SJSA1 (cell line): ENCODE results near the gene RCOR2. TPM values are rescaled to one million over a fixed set of nuclear protein-coding genes. Genes with fewer than 3 reads are reported as not detected.

Source experiments
- DNase-seq, 2 experiments: peaks; one replicate each; pipeline ENCODE4 v3.0.0-alpha.2; 2015 to 2020; ENCODE audit warnings: low spot score in 2 of 2, low read depth in 1 of 2
- H3K27ac ChIP-seq: fragments of 250-450 bp; sonication (Bioruptor Pico); 2 replicates; pipeline ENCODE4 v1.5.1; 2020; ENCODE audit warnings: mild to moderate bottlenecking, moderate library complexity
- H3K27me3 ChIP-seq: fragments of 250-450 bp; sonication (Bioruptor Pico); replicated peaks from 2 replicates; pipeline ENCODE4 v1.5.1; 2020; ENCODE audit warnings: mild to moderate bottlenecking, moderate library complexity
- H3K36me3 ChIP-seq: fragments of 250-450 bp; sonication (Bioruptor Pico); 2 replicates; pipeline ENCODE4 v1.5.1; 2020; ENCODE audit warnings: mild to moderate bottlenecking
- H3K4me1 ChIP-seq: fragments of 250-450 bp; sonication (Bioruptor Pico); replicated peaks from 2 replicates; pipeline ENCODE4 v1.6.1; 2021; ENCODE audit warnings: mild to moderate bottlenecking
- H3K4me3 ChIP-seq: fragments of 250-450 bp; sonication (Bioruptor Pico); 2 replicates; pipeline ENCODE4 v1.5.1; 2020; ENCODE audit warnings: mild to moderate bottlenecking
- H3K9me3 ChIP-seq: fragments of 250-450 bp; sonication (Bioruptor Pico); replicated peaks from 2 replicates; pipeline ENCODE4 v1.5.1; 2020; ENCODE audit warnings: mild to moderate bottlenecking
- total RNA-seq: library from RNA; depleted of rRNA; stranded (reverse); fragments of >200 nt; shearing (Covaris generic); gene quantifications from 2 replicates; pipeline ENCODE4 v1.2.3, GENCODE V29; 2014

Gene RCOR2
- total RNA-seq, 1 experiment from 2014 or later = 1.6 TPM

DNA sequence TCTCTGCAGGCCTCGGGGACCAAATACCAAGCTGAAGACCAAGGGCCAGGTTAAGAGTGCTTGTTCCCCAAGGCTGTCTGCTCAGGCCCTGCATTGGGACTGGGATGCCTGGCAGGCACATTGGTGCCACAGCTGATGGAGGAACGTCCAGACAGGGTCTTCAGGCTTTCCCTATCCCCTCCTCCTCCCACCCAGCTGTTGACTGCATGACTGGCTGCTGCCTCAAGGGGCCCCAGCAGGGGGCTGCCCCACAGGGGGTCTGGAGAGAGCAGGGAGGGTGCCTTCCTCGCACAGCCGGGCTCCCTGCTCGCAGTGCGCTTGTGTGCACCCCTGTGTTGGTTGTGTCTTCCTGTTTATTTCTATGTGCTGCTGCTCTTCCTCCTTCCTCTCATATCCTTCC, 9.9 kb downstream of the RCOR2 start:
- H3K9me3 ChIP-seq = no peaks in the 10 kb centered on the region
- no peak overlapping the region for H3K27ac ChIP-seq
- H3K4me3 ChIP-seq = no peak overlapping the region
- no peaks in the 10 kb centered on the region; the same call in 1 of the 2 replicates for H3K4me1 ChIP-seq
- H3K27me3 ChIP-seq = no peaks in the 10 kb centered on the region
- H3K36me3 ChIP-seq = peaks cover 70% of the 10 kb centered on the region
- DNase-seq = no peak

- no peaks in the 10 kb centered on the region for H3K27me3 ChIP-seq
- no peak for DNase-seq
- H3K4me3 ChIP-seq = no peak overlapping the region
- H3K9me3 ChIP-seq = no peaks in the 10 kb centered on the region
- no peak overlapping the region for H3K27ac ChIP-seq
- H3K4me1 ChIP-seq = no peaks in the 10 kb centered on the region; the same call in 1 of the 2 replicates
- H3K36me3 ChIP-seq = peaks cover 75% of the 10 kb centered on the region
Measured at GRCh38 chr11:63906585-63906984, 10.4 kb downstream of the RCOR2 start.

DNA sequence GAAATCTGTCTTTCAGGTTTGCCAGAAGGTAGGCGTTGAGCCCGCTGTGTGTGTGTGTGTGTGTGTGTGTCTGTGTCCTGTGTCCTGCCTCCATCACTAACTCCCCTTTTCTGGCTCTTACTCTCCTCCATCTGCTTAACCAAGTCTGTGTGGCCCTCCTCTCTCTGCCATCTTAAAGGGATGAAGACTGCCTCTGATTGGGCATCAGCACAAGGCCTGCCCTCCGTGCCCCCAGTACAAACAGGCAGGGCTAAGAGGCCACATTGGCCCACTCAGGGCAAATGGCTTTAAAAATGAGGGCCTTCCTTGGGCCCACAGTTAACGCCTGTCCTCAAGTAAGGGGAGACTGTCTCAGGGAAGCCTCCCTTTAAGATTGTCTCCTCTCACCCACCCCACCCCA, 10.9 kb downstream of the RCOR2 start:
- H3K4me1 ChIP-seq = no peaks in the 10 kb centered on the region; the same call in 1 of the 2 replicates
- no peak overlapping the region for H3K27ac ChIP-seq
- no peaks in the 10 kb centered on the region for H3K27me3 ChIP-seq
- peaks cover 80% of the 10 kb centered on the region for H3K36me3 ChIP-seq
- H3K4me3 ChIP-seq = no peak overlapping the region
- no peaks in the 10 kb centered on the region for H3K9me3 ChIP-seq
- no peak for DNase-seq

DNA sequence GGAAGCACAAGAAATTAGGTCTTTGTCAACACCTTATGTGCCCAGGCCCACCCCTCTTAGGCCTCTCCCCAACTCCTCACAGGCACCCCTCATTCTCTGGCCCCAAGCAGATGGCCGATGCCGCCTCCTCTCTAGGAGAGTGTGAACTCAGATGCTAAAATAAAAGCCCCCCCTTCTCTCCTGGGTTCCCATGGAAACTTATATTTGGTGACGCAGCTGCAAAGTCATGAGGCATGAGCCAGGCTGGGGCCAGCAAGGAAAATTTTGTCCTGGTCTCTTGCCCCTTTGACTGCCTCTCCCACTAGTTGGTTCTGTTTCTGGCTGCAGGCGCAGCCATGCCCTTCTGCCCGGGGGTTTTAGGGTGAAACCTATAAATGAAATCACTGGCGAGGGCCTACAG, 11.8 kb downstream of the RCOR2 start:
- H3K4me1 ChIP-seq = no peaks in the 10 kb centered on the region; the same call in 1 of the 2 replicates
- no peaks in the 10 kb centered on the region for H3K9me3 ChIP-seq
- no peaks in the 10 kb centered on the region for H3K27me3 ChIP-seq
- peaks cover 88% of the 10 kb centered on the region for H3K36me3 ChIP-seq
- no peak for DNase-seq
- H3K4me3 ChIP-seq = no peak overlapping the region
- no peak overlapping the region for H3K27ac ChIP-seq

- Histone ChIP-seq H3K4me1 (no peaks in the 10 kb centered on the region; the same call in 1 of the 2 replicates), H3K27ac (no peak overlapping the region), H3K4me3 (no peak overlapping the region), H3K9me3 (no peaks in the 10 kb centered on the region), H3K36me3 (peaks cover 89% of the 10 kb centered on the region), H3K27me3 (no peaks in the 10 kb centered on the region)
- DNase-seq = no peak
Measured at GRCh38 chr11:63904743-63905142, 12.2 kb downstream of the RCOR2 start.

- Histone ChIP-seq H3K4me3 (no peak overlapping the region), H3K36me3 (peaks cover 95% of the 10 kb centered on the region), H3K9me3 (no peaks in the 10 kb centered on the region), H3K4me1 (no peaks in the 10 kb centered on the region; the same call in 1 of the 2 replicates), H3K27me3 (no peaks in the 10 kb centered on the region), H3K27ac (no peak overlapping the region)
- DNase-seq = no peak
Measured at GRCh38 chr11:63903884-63904283, 13.1 kb downstream of the RCOR2 start.

DNA sequence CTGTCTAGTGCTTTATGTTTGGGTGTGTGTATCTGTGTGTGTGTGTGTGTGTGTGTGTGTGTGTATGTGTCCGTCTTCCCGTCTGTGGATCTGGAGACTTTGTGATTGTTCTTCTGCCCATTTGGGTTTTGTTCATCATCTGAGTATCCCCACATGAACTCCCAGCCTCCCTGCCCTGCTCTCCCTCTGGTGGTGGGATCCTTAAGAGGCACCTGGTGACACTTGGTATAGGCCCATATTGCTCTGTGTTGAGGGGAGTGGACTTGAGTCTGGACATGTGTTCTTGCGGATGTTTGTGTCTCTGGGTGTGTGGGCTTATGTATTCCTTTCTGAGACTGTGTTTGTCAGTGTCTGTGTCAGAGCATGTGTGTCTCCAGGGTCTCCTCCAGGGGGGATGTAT, 15.3 kb downstream of the RCOR2 start:
- H3K9me3 ChIP-seq = no peaks in the 10 kb centered on the region
- no peaks in the 10 kb centered on the region for H3K27me3 ChIP-seq
- no peak overlapping the region for H3K4me3 ChIP-seq
- H3K4me1 ChIP-seq = no peaks in the 10 kb centered on the region
- peaks cover 95% of the 10 kb centered on the region for H3K36me3 ChIP-seq
- no peak for DNase-seq
- no peak overlapping the region for H3K27ac ChIP-seq

DNA sequence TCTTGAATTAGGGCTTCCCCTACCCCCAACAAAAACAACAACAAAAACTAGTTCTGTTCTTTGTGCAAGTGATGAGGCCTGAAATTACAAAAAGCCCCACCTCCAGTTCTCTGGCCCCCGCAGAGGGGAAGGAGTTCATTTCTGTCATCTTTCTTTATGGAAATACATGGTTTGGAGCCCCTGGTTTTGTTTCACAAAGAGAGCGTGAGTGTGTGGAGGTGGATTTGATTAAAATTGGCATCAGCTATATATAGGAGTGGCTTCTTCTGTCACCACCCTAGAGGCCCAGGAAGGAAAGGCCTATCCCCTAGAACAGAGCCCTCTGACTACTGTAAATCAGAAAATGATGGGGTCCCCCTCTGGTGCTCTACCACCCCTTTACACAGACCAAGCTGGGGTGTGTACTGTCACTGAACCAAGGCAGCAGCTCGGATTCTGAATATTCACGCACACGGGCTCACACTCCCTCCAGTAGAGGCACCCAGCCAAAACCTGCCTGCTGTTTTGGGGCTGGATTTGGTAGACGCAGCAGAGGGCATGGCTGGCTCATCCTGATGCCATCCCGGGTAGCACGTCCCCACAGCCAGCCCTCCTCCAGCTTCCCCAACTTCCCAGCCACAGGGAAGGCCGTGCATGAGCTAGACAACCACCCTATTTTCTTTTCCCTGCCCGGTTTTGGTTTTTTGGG, 19.4 kb downstream of the RCOR2 start:
- DNase-seq = no peak
- Histone ChIP-seq H3K36me3 (peaks cover 85% of the 10 kb centered on the region), H3K4me3 (no peak overlapping the region), H3K4me1 (no peaks in the 10 kb centered on the region), H3K27me3 (no peaks in the 10 kb centered on the region), H3K27ac (no peak overlapping the region), H3K9me3 (no peaks in the 10 kb centered on the region)

GRCh38 chr11:63896071-63896470, 20.9 kb downstream of the RCOR2 start:
- no peaks in the 10 kb centered on the region for H3K27me3 ChIP-seq
- H3K27ac ChIP-seq = no peak overlapping the region
- no peaks in the 10 kb centered on the region for H3K4me1 ChIP-seq
- H3K4me3 ChIP-seq = no peak overlapping the region
- no peaks in the 10 kb centered on the region for H3K9me3 ChIP-seq
- H3K36me3 ChIP-seq = peaks cover 76% of the 10 kb centered on the region
- DNase-seq = no peak

DNA sequence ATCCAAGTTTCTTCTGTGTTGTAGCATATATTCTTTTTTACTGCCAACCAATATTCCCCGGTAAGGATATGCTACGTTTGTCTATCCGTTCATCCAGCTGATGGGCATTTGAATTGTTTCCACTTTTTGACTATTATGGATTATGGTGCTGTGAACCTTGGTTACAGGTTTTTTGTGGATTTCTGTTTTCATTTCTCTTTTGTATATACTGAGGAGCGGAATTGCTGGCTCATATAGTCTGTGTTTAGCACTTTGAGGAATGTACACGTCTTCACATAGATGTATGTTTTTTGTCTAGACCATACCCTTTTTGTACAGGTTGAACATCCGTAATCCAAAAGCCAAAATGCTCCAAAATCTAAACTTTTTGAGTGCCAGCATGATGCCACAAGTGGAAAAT, 23.6 kb downstream of the RCOR2 start:
- Histone ChIP-seq H3K4me3 (no peak overlapping the region), H3K9me3 (no peaks in the 10 kb centered on the region), H3K36me3 (peaks cover 62% of the 10 kb centered on the region), H3K27ac (no peak overlapping the region), H3K4me1 (no peaks in the 10 kb centered on the region), H3K27me3 (no peaks in the 10 kb centered on the region)
- no peak for DNase-seq

- Histone ChIP-seq H3K9me3 (no peaks in the 10 kb centered on the region), H3K27ac (no peak overlapping the region), H3K4me1 (no peaks in the 10 kb centered on the region; the same call in 1 of the 2 replicates), H3K27me3 (no peaks in the 10 kb centered on the region), H3K4me3 (no peak overlapping the region), H3K36me3 (peaks cover 55% of the 10 kb centered on the region)
- no peak for DNase-seq
Measured at GRCh38 chr11:63892228-63892627, 24.7 kb downstream of the RCOR2 start.

GRCh38 chr11:63890368-63890767, 26.6 kb downstream of the RCOR2 start:
- Histone ChIP-seq H3K9me3 (no peaks in the 10 kb centered on the region), H3K27me3 (no peaks in the 10 kb centered on the region), H3K4me1 (no peaks in the 10 kb centered on the region; the same call in 1 of the 2 replicates), H3K27ac (no peak overlapping the region), H3K4me3 (no peak overlapping the region), H3K36me3 (peaks cover 38% of the 10 kb centered on the region)
- no peak for DNase-seq

DNA sequence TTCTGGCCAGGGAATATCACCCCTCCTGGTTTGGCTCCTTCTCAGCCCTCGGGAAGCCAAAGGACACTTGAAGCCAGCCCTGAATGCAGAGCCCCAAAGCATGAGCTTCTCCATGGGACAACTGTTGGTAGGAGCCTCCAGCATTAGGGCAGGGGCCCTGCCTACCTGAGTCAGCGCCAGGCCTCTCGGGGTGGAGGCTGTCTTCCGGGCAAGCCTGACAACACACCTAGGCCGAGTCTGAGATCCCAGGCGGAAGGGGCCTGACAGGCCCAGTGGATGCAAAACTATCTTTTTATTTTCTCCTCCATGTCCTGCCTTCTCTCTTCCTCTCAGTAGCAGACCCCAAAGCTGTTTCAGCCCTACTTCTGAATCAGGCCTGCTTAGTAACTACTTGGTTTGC, 27.6 kb downstream of the RCOR2 start:
- Histone ChIP-seq H3K4me3 (no peak overlapping the region), H3K4me1 (no peaks in the 10 kb centered on the region; the same call in 1 of the 2 replicates), H3K9me3 (no peaks in the 10 kb centered on the region), H3K36me3 (peaks cover 37% of the 10 kb centered on the region), H3K27ac (no peak overlapping the region), H3K27me3 (no peaks in the 10 kb centered on the region)
- DNase-seq = no peak

DNA sequence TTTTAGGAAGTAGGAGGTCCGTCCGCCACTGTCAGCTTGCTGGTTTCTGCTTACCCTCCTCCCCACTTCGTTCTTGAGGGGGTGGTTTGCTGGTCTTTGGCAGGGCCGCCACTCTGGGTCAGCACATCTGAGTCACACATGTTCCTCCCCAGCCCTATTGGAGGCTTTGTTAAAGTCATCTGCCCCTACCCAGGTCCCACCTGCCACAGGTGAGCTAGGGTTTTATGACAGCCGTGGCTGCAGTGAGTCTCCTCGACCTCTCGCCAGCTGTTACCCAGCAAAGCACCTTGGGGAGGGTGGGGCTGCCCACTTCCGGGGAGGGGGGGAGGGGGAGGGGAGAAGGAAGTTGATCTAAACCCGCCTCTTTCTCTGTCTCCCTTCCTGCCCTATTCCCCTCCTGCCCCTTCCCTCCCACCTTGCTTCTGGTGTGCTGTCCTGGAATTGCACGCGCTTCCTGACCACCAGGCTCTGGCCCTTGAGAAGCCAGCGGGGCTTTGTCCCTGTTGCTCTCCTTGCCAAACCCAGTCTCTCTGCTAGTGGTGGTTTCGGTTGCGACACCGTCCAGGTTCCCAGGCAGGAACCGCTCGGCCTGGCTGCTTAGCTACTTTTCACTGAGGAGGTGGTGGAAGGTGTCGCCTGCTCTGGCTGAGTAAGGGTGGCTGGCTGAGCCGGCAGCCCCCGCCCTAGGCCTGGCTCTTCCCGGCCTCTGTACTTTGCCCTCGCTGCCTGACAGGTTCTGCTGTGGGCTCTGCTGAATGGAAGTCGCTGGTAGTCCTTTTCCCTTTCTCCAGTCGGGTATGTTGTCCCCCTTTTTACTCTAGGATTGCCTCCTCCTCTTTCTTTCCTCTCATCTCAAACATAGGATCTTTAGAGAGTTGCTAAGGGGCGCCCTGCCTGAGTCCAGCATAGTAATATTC, 28.5 kb downstream of the RCOR2 start:
- H3K4me3 ChIP-seq = no peak overlapping the region
- no peak overlapping the region for H3K27ac ChIP-seq
- peaks cover 31% of the 10 kb centered on the region for H3K36me3 ChIP-seq
- no peaks in the 10 kb centered on the region for H3K9me3 ChIP-seq
- no peaks in the 10 kb centered on the region for H3K27me3 ChIP-seq
- no peaks in the 10 kb centered on the region; the same call in 1 of the 2 replicates for H3K4me1 ChIP-seq
- no peak for DNase-seq
